Measurements from ENCODE around the gene PLET1.
A peak's percentile ranks its signal among the peaks of the same experiment; 100 is the strongest.

The PLET1 gene

GRCh38 chr11:112267188-112267591 is 6.5 kb upstream of the PLET1 start:
- H3K4me3 ChIP-seq (ENCODE audit: low read length): no peak overlapping the region
- no peak overlapping the region for H3K4me2 ChIP-seq (ENCODE audit: low read length)
- no peaks in the 10 kb centered on the region for H3K4me1 ChIP-seq (ENCODE audit: control insufficient read depth, insufficient read depth, low read length)
- H3K36me3 ChIP-seq (ENCODE audit: insufficient read depth, low read length): no peaks in the 10 kb centered on the region
- H3K9me3 ChIP-seq (replicated peaks; ENCODE audit: low read length): no peaks in the 10 kb centered on the region
- peaks cover 2% of the 10 kb centered on the region for H3K27me3 ChIP-seq (ENCODE audit: control insufficient read depth, insufficient read depth, low read length)
- H3K9ac ChIP-seq (ENCODE audit: low read depth, low read length): no peak overlapping the region

- Histone ChIP-seq H3K4me3 (ENCODE audit: low read length) (no peak overlapping the region), H3K27me3 (ENCODE audit: control insufficient read depth, insufficient read depth, low read length) (peaks cover 2% of the 10 kb centered on the region), H3K36me3 (ENCODE audit: insufficient read depth, low read length) (no peaks in the 10 kb centered on the region), H3K9ac (ENCODE audit: low read depth, low read length) (no peak overlapping the region), H3K9me3 (replicated peaks; ENCODE audit: low read length) (no peaks in the 10 kb centered on the region), H3K4me1 (ENCODE audit: control insufficient read depth, insufficient read depth, low read length) (no peaks in the 10 kb centered on the region), H3K4me2 (ENCODE audit: low read length) (no peak overlapping the region)
These were observed 5.7 kb upstream of the PLET1 start for GRCh38 chr11:112266410-112266778.

GRCh38 chr11:112265659-112266409 is 5.2 kb upstream of the PLET1 start:
- H3K4me1 ChIP-seq (ENCODE audit: control insufficient read depth, insufficient read depth, low read length): no peaks in the 10 kb centered on the region
- no peak overlapping the region for H3K4me2 ChIP-seq (ENCODE audit: low read length)
- H3K9ac ChIP-seq (ENCODE audit: low read depth, low read length): no peak overlapping the region
- H3K9me3 ChIP-seq (replicated peaks; ENCODE audit: low read length): no peaks in the 10 kb centered on the region
- H3K36me3 ChIP-seq (ENCODE audit: insufficient read depth, low read length): no peaks in the 10 kb centered on the region
- peaks cover 2% of the 10 kb centered on the region for H3K27me3 ChIP-seq (ENCODE audit: control insufficient read depth, insufficient read depth, low read length)
- H3K4me3 ChIP-seq (ENCODE audit: low read length): no peak overlapping the region

GRCh38 chr11:112255067-112255720 is 5.5 kb downstream of the PLET1 start:
- H3K27me3 ChIP-seq (ENCODE audit: control insufficient read depth, insufficient read depth, low read length): no peaks in the 10 kb centered on the region
- H3K4me2 ChIP-seq (ENCODE audit: low read length): peak overlapping the region; percentile 56
- peak overlapping the region; percentile 57 for H3K9ac ChIP-seq (ENCODE audit: low read depth, low read length)
- peak overlapping the region; percentile 13 for H3K4me3 ChIP-seq (ENCODE audit: low read length)
- H3K9me3 ChIP-seq (replicated peaks; ENCODE audit: low read length): no peaks in the 10 kb centered on the region
- peaks cover 15% of the 10 kb centered on the region for H3K4me1 ChIP-seq (ENCODE audit: control insufficient read depth, insufficient read depth, low read length)
- no peaks in the 10 kb centered on the region for H3K36me3 ChIP-seq (ENCODE audit: insufficient read depth, low read length)

GRCh38 chr11:112253605-112254242 is 6.9 kb downstream of the PLET1 start:
- Histone ChIP-seq H3K4me3 (ENCODE audit: low read length) (no peak overlapping the region), H3K36me3 (ENCODE audit: insufficient read depth, low read length) (no peaks in the 10 kb centered on the region), H3K9me3 (replicated peaks; ENCODE audit: low read length) (no peaks in the 10 kb centered on the region), H3K9ac (ENCODE audit: low read depth, low read length) (no peak overlapping the region), H3K27me3 (ENCODE audit: control insufficient read depth, insufficient read depth, low read length) (no peaks in the 10 kb centered on the region), H3K4me2 (ENCODE audit: low read length) (no peak overlapping the region), H3K4me1 (ENCODE audit: control insufficient read depth, insufficient read depth, low read length) (peaks cover 15% of the 10 kb centered on the region)

GRCh38 chr11:112249871-112250610 is 10.6 kb downstream of the PLET1 start:
- Histone ChIP-seq H3K36me3 (ENCODE audit: insufficient read depth, low read length) (no peaks in the 10 kb centered on the region), H3K27me3 (ENCODE audit: control insufficient read depth, insufficient read depth, low read length) (no peaks in the 10 kb centered on the region), H3K9me3 (replicated peaks; ENCODE audit: low read length) (no peaks in the 10 kb centered on the region), H3K9ac (ENCODE audit: low read depth, low read length) (no peak overlapping the region), H3K4me3 (ENCODE audit: low read length) (no peak overlapping the region), H3K4me1 (ENCODE audit: control insufficient read depth, insufficient read depth, low read length) (peaks cover 3% of the 10 kb centered on the region), H3K4me2 (ENCODE audit: low read length) (no peak overlapping the region)

- Histone ChIP-seq H3K36me3 (ENCODE audit: insufficient read depth, low read length) (no peaks in the 10 kb centered on the region), H3K9me3 (replicated peaks; ENCODE audit: low read length) (no peaks in the 10 kb centered on the region), H3K27me3 (ENCODE audit: control insufficient read depth, insufficient read depth, low read length) (no peaks in the 10 kb centered on the region), H3K4me3 (ENCODE audit: low read length) (no peak overlapping the region), H3K9ac (ENCODE audit: low read depth, low read length) (no peak overlapping the region), H3K4me1 (ENCODE audit: control insufficient read depth, insufficient read depth, low read length) (no peaks in the 10 kb centered on the region), H3K4me2 (ENCODE audit: low read length) (no peak overlapping the region)
These were observed 12.5 kb downstream of the PLET1 start for GRCh38 chr11:112248201-112248600.

GRCh38 chr11:112247201-112247600 is 13.5 kb downstream of the PLET1 start:
- Histone ChIP-seq H3K4me3 (ENCODE audit: low read length) (no peak overlapping the region), H3K36me3 (ENCODE audit: insufficient read depth, low read length) (no peaks in the 10 kb centered on the region), H3K9me3 (replicated peaks; ENCODE audit: low read length) (no peaks in the 10 kb centered on the region), H3K9ac (ENCODE audit: low read depth, low read length) (no peak overlapping the region), H3K27me3 (ENCODE audit: control insufficient read depth, insufficient read depth, low read length) (no peaks in the 10 kb centered on the region), H3K4me2 (ENCODE audit: low read length) (no peak overlapping the region), H3K4me1 (ENCODE audit: control insufficient read depth, insufficient read depth, low read length) (no peaks in the 10 kb centered on the region)

GRCh38 chr11:112241486-112241885 is 19.2 kb downstream of the PLET1 start:
- H3K4me1 ChIP-seq (ENCODE audit: control insufficient read depth, insufficient read depth, low read length): no peaks in the 10 kb centered on the region
- H3K4me2 ChIP-seq (ENCODE audit: low read length): no peak overlapping the region
- H3K27me3 ChIP-seq (ENCODE audit: control insufficient read depth, insufficient read depth, low read length): no peaks in the 10 kb centered on the region
- no peak overlapping the region for H3K9ac ChIP-seq (ENCODE audit: low read depth, low read length)
- H3K36me3 ChIP-seq (ENCODE audit: insufficient read depth, low read length): peaks cover 25% of the 10 kb centered on the region
- H3K9me3 ChIP-seq (replicated peaks; ENCODE audit: low read length): no peaks in the 10 kb centered on the region
- no peak overlapping the region for H3K4me3 ChIP-seq (ENCODE audit: low read length)

- no peak overlapping the region for H3K9ac ChIP-seq (ENCODE audit: low read depth, low read length)
- no peaks in the 10 kb centered on the region for H3K27me3 ChIP-seq (ENCODE audit: control insufficient read depth, insufficient read depth, low read length)
- H3K9me3 ChIP-seq (replicated peaks; ENCODE audit: low read length): no peaks in the 10 kb centered on the region
- no peak overlapping the region for H3K4me3 ChIP-seq (ENCODE audit: low read length)
- no peaks in the 10 kb centered on the region for H3K4me1 ChIP-seq (ENCODE audit: control insufficient read depth, insufficient read depth, low read length)
- no peak overlapping the region for H3K4me2 ChIP-seq (ENCODE audit: low read length)
- H3K36me3 ChIP-seq (ENCODE audit: insufficient read depth, low read length): peaks cover 54% of the 10 kb centered on the region
These were observed 22.6 kb downstream of the PLET1 start for GRCh38 chr11:112238041-112238440.

GRCh38 chr11:112237451-112237850 is 23.2 kb downstream of the PLET1 start:
- no peak overlapping the region for H3K4me2 ChIP-seq (ENCODE audit: low read length)
- H3K9me3 ChIP-seq (replicated peaks; ENCODE audit: low read length): no peaks in the 10 kb centered on the region
- H3K4me3 ChIP-seq (ENCODE audit: low read length): no peak overlapping the region
- H3K27me3 ChIP-seq (ENCODE audit: control insufficient read depth, insufficient read depth, low read length): no peaks in the 10 kb centered on the region
- H3K36me3 ChIP-seq (ENCODE audit: insufficient read depth, low read length): peaks cover 59% of the 10 kb centered on the region
- H3K9ac ChIP-seq (ENCODE audit: low read depth, low read length): no peak overlapping the region
- H3K4me1 ChIP-seq (ENCODE audit: control insufficient read depth, insufficient read depth, low read length): no peaks in the 10 kb centered on the region
